GM19025 (cell line): ENCODE data around the gene ZNF622.
"Not testable (repeated sequence)": the region's sequence is repeated elsewhere in the genome, so short reads cannot be mapped to it uniquely, and the experiment has no call there.

ENCODE experiments used
- ATAC-seq: cut with Tn5 transposase; IDR thresholded peaks from one replicate; pipeline ENCODE4 v1.9.1; 2021; ENCODE audit warnings: mild to moderate bottlenecking, low read depth, moderate library complexity; ENCODE audit not compliant: unreplicated experiment

Gene ZNF622

DNA sequence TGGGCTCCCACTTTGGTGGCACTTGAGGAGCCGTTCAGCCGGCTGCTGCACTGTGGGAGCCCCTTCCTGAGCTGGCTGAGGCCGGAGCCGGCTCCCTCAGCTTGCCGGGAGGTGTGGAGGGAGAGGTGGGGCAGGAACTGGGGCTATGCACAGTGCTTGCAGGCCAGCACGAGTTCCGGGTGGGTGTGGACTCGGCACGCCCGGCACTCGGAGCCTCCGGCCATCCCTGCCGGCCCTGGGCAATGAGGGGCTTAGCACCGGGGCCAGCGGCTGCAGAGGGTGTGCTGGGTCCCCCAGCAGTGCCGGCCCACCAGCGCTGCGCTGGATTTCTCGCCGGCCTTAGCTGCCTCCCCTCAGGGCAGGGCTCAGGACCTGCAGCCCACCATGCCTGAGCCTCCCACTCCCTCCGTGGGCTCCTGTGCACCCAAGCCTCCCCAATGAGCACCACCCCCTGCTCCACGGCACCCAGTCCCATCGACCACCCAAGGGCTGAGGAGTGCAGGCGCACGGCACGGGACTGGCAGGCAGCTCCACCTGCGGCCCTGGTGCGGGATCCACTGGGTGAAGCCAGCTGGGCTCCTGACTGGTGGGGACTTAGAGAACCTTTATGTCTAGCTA lies 29.4 kb downstream of the ZNF622 start:
- not testable (repeated sequence) for ATAC-seq

DNA sequence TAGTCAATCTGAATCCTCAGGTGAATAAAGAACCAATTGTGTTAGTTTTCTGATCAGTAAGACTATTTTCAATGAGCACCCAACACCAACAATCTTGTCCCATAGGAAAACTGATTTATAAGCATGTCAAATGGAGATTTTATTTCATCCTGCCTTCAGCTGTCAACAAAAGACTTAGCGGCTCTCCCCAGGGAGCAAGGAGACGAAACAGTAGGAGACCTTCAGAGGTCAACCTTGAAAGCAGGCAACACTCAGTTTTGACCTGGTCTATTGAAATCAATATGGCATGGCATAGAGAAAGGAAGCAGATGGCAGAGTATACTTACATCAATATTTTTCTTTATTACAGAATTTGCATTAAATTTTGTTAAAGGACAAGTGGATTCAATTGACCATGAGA lies 34.1 kb downstream of the ZNF622 start:
- no peak for ATAC-seq

DNA sequence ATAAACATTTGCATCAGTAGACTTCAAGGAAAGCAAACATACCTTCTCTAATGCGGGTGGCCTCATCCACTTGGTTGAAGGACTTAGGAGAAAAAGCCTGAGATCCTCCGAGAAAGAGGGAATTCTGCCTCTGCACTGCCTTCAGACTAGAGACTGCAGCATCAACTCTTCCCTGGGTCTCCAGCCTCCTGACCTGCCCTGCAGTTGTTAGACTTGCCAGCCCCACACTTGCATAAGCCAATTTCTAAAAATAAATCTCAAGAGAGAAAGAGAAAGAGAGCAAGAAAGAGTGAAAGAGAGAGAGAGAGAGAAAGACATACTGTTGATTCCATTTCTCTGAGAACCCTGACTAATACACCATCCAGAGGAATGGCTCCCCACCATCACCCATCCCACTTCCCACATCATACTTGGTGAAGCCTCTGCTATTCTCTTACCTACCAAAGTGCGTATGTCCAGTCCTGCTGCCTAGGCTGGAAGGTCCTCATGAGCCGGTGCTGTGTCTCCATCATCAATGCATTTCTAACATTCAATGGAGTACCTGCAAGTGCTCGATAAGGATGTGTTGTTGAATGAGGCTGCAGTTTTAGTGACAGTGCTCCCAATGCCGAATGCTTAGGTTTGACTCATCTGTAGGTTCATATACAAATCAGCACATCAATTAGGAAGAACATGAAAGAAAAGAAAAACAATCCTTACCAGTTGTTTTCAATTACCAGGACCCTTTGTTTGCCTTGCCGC lies 35.1 kb downstream of the ZNF622 start:
- ATAC-seq = no peak

DNA sequence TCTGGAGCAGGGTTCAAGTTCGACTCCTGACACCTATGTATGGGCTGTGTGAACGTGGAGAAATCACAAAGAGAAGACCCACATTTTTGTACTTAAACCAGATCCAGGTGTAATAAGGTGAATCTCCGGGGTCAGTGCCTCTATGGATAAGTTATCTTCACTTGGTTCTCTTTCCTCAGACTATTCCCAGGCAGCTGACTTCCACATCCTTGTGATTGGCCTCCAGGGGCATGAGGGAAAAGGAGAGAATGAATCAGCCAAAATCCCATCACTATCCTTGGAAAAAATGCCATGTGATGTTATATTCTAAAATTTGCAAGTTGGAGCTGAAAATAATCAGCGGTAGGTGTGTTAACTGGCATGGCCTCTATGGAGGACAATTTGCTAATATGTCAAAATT lies 37.2 kb downstream of the ZNF622 start:
- no peak for ATAC-seq

DNA sequence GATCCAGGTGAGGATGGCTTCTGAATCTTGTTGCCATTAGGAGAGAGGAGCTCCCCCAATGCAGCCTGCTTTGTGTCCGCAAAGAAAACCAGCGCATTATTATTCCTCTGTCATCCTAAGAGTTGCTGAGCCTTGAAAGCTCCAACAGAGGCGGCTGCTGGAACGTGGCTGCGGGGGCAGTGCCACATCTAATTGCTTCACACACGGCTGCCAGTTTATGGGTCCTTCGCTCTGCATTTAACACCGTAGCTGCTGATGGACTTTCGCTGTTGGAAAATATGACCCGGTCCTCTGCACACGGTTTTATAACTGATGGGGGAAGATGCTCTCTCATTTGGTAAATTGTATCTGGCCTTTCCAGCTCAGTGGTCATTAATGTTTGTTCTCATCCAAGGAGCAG lies 38.0 kb downstream of the ZNF622 start:
- ATAC-seq = no peak

DNA sequence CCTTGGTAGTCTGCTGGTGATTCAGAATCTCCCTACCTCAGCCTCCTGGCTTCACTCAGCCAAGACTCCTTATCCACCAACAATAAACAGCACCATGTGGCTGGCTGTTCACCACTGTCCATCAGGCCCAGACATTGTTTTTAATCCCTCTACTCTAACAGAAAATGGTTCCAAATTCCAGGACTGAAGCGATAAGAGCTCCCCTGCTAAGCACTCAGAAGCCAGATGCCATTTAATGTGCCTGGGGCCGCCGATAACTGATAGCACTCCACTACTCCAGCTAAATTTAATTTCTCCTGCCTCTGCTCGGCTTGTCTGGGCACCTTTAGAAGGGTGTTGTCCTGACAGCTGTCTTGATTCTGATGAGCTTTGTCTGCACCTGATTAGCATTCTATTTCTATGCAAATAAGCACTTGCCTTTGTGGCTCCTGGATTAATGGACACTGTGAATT lies 47.1 kb downstream of the ZNF622 start:
- ATAC-seq = no peak

DNA sequence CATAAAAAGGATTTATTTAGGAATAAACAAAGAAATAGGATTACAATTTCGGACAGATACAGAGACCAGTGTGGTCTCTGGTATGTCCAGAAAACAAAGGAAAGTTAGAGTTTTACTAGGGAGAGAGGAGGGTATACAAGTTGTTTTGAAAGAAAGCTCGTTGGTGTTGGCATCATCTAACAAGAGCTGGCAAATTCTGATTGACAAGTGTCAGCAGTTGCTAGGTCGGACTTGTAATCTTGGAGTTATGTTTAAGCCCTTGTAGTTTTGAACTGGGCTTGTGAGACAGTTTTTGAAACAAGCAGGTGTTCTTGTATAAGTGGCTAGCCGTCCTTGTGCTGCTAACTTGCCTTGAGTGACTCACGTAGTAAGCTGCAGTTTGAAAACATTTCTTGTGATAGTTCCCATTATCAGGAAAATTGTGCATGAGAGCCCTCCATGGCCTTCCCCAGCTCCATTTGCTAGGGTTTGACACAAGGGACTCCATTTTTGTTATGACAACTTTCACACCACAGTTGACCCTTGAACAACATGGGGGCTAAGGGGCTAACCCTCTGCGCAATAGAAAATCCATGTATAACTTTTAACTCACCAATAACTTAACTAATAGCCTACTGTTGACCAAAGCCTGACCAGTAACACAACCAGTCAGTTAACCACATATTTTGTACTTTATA lies 48.1 kb downstream of the ZNF622 start:
- no peak for ATAC-seq

DNA sequence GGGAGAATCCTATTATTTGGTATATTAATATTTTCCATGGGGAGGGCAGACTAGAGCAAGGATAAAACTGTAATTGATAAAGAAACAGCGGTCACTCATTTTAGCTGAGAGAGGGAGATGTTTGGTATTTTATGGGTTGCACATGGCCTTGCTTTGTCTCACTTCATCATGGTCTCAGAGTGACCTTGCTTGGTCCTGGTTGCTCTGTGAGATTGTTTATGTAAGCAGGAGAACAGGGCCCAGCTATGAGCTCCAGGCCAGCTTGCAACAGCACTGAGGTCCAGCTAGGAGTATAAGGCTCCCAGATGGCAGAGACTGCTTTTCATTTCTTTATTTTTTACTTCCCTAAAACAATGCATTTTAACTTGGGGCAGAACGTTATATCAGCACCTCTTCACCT lies 50.7 kb downstream of the ZNF622 start:
- no peak for ATAC-seq

- no peak for ATAC-seq
Measured at GRCh38 chr5:16413166-16413860, 52.3 kb downstream of the ZNF622 start.

GRCh38 chr5:16412556-16412955 lies 53.0 kb downstream of the ZNF622 start:
- ATAC-seq = no peak

DNA sequence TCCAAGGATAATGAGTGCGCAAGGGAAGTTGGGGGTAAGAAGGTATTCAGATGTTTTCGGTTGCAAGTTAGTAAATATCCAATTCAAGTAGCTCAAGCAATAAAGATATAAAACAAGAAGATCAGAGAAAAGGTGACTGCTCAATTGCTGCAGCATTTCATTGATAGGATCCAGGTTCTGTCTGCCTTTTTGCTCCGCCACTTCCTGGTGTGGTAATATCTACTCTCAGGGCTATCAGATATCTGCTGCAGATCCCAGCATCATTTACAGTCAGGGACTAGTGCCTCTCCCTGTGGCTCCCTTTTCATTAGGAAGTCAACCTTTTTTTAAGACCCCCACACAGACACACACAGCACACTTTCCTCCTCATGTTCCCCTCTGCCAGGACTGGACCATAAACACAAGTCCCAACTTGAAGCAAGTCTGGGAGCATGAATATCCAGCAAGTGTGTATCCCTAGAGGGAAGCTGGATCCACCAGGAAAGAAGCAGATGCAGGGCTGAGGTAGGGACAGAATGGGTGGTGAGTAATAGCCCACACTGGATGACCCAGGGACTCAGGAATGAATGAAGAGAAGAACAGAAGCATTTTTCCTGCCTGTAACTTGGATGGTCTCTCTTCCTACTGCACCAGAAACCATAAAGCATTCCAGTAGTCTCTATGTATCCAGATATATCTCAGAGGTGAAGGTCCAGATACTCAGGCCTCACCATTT lies 53.7 kb downstream of the ZNF622 start:
- no peak for ATAC-seq

DNA sequence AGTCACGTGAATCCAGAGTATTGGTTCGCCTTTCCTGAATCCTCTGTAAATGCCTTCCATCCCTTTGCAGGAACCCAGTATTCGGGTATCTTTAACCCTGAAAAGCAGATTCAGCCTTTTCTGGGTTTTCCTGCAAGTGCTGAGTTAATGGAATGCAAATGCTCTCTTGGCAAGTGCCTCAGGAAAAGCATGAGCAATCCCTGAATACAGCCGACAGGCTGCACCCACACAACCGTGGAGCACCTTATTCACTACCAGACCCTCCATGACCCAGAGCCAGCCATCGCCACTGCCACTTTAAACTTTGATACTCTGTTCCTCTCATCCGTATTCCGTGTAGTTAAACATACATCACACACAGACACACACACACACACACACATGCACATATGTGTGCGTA lies 54.4 kb downstream of the ZNF622 start:
- ATAC-seq = no peak

- ATAC-seq = no peak
Measured at GRCh38 chr5:16410338-16410737, 55.3 kb downstream of the ZNF622 start.

DNA sequence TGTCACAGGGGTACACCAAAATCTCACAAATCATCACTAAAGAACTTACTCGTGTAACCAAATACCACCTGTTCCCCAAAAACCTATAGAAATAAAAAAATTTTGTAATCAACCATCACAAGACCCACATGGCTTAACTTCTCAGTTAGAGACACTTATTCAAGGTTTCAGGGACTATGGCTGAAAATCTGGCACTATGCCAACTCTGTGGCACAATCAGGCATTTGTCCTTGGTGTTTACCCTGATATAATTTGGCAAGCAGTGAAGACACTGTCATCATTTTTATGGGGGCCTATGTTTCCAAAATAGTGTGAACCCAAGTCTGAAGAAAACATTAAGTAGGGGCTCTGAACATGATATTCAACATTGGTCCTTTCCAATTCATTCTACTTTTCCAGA lies 59.0 kb downstream of the ZNF622 start:
- no peak for ATAC-seq

DNA sequence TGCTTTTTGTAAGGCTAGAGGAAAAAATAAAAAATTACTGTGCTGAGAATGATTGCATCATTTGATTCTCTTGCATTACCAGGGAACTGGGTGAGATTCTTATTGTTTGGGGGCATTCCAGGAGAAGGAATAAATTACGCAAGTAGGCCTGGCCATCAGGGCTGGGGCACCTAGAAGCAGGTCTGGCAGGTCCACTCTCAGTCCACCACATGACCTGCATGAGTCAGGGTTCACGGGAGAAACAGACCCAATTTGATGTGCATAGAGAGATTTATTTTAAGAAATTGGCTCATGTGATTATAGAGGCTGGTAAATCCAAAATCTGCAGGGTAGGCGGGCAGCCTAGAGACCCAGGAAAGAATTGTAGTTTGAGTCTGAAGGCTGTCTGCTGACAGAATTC lies 59.6 kb downstream of the ZNF622 start:
- no peak for ATAC-seq
